HEK293 (cell line): Measurements from ENCODE around the gene PROCA1.

Experiments used
- BCL11A ChIP-seq: fragments of 450-650 bp; formaldehyde crosslinking; IDR thresholded peaks from 2 replicates; pipeline ENCODE4 v1.5.1; 2016; ENCODE audit warnings: low read depth, missing biosample characterization, missing genetic modification characterization
- GLI4 ChIP-seq: fragments of 450-650 bp; formaldehyde crosslinking; IDR thresholded peaks from 2 replicates; pipeline ENCODE4 v1.5.1; 2016; ENCODE audit warnings: missing biosample characterization, missing genetic modification characterization
- HIC1 ChIP-seq: fragments of 450-650 bp; formaldehyde crosslinking; IDR thresholded peaks from 2 replicates; pipeline ENCODE4 v1.5.1; 2016; ENCODE audit warnings: missing biosample characterization, missing genetic modification characterization
- HOXA7 ChIP-seq: sonication (generic); formaldehyde crosslinking; IDR thresholded peaks from 2 replicates; pipeline ENCODE4 v1.8.1; 2022; ENCODE audit warnings: missing genetic modification reagents, borderline replicate concordance
- IKZF3 ChIP-seq: fragments of 450-650 bp; IDR thresholded peaks from 2 replicates; pipeline ENCODE4 v1.5.0; 2018; ENCODE audit warnings: missing biosample characterization, mild to moderate bottlenecking, missing genetic modification characterization, moderate library complexity
- KLF7 ChIP-seq: fragments of 450-650 bp; formaldehyde crosslinking; IDR thresholded peaks from 2 replicates; pipeline ENCODE4 v1.5.1; 2016; ENCODE audit warnings: missing biosample characterization, missing genetic modification characterization, borderline replicate concordance
- MZF1 ChIP-seq: fragments of 450-650 bp; formaldehyde crosslinking; IDR thresholded peaks from 2 replicates; pipeline ENCODE4 v1.5.1; 2017; ENCODE audit warnings: missing biosample characterization, missing genetic modification characterization, borderline replicate concordance
- OSR2 ChIP-seq: fragments of 450-650 bp; formaldehyde crosslinking; IDR thresholded peaks from 2 replicates; pipeline ENCODE4 v1.5.1; 2016; ENCODE audit warnings: missing biosample characterization, missing genetic modification characterization
- OVOL3 ChIP-seq: fragments of 450-650 bp; formaldehyde crosslinking; IDR thresholded peaks from 2 replicates; pipeline ENCODE4 v1.5.1; 2016; ENCODE audit warnings: missing biosample characterization, missing genetic modification characterization
- SETDB1 ChIP-seq: IDR thresholded peaks from one replicate; pipeline ENCODE4 v1.6.1; 2017; ENCODE audit warnings: mild to moderate bottlenecking, low read length, moderate library complexity, mixed read lengths; ENCODE audit not compliant: insufficient read length
- YY2 ChIP-seq: fragments of 450-650 bp; formaldehyde crosslinking; IDR thresholded peaks from 2 replicates; pipeline ENCODE4 v1.5.1; 2016; ENCODE audit warnings: missing biosample characterization, missing genetic modification characterization
- ZFP3 ChIP-seq: fragments of 450-650 bp; formaldehyde crosslinking; IDR thresholded peaks from 2 replicates; pipeline ENCODE4 v1.5.1; 2016; ENCODE audit warnings: low read depth, missing biosample characterization, missing genetic modification characterization
- ZNF114 ChIP-seq: fragments of 450-650 bp; formaldehyde crosslinking; IDR thresholded peaks from 2 replicates; pipeline ENCODE4 v1.5.0; 2017; ENCODE audit warnings: missing biosample characterization, missing genetic modification characterization
- ZNF221 ChIP-seq: fragments of 450-650 bp; formaldehyde crosslinking; IDR thresholded peaks from 2 replicates; pipeline ENCODE4 v1.5.1; 2017; ENCODE audit warnings: missing biosample characterization, missing genetic modification characterization, borderline replicate concordance
- ZNF24 ChIP-seq: fragments of 450-650 bp; formaldehyde crosslinking; IDR thresholded peaks from 2 replicates; pipeline ENCODE4 v1.5.1; 2016; ENCODE audit warnings: missing biosample characterization, missing genetic modification characterization
- ZNF324 ChIP-seq: fragments of 450-650 bp; formaldehyde crosslinking; IDR thresholded peaks from 2 replicates; pipeline ENCODE4 v1.5.1; 2016; ENCODE audit warnings: missing biosample characterization, missing genetic modification characterization
- ZNF335 ChIP-seq: fragments of 450-650 bp; formaldehyde crosslinking; conservative IDR thresholded peaks from 2 replicates; pipeline ENCODE4 v1.5.1; 2016; ENCODE audit warnings: missing biosample characterization, missing genetic modification characterization
- ZNF501 ChIP-seq: fragments of 450-650 bp; formaldehyde crosslinking; IDR thresholded peaks from 2 replicates; pipeline ENCODE4 v1.5.1; 2016; ENCODE audit warnings: missing biosample characterization, missing genetic modification characterization
- ZNF555 ChIP-seq: fragments of 450-650 bp; formaldehyde crosslinking; conservative IDR thresholded peaks from 2 replicates; pipeline ENCODE4 v1.5.1; 2017; ENCODE audit warnings: missing biosample characterization, mild to moderate bottlenecking, missing genetic modification characterization, inconsistent platforms
- ZNF558 ChIP-seq: fragments of 450-650 bp; formaldehyde crosslinking; IDR thresholded peaks from 2 replicates; pipeline ENCODE4 v1.5.1; 2016; ENCODE audit warnings: missing biosample characterization, missing genetic modification characterization
- ZNF561 ChIP-seq: fragments of 450-650 bp; IDR thresholded peaks from 2 replicates; pipeline ENCODE4 v1.5.1; 2018; ENCODE audit warnings: missing biosample characterization, missing genetic modification characterization, borderline replicate concordance
- ZNF600 ChIP-seq: fragments of 450-650 bp; formaldehyde crosslinking; IDR thresholded peaks from 2 replicates; pipeline ENCODE4 v1.5.1; 2016; ENCODE audit warnings: missing biosample characterization, missing genetic modification characterization
- ZNF610 ChIP-seq: fragments of 450-650 bp; formaldehyde crosslinking; IDR thresholded peaks from 2 replicates; pipeline ENCODE4 v1.5.1; 2016; ENCODE audit warnings: missing biosample characterization, missing genetic modification characterization, borderline replicate concordance
- ZNF629 ChIP-seq: fragments of 450-650 bp; formaldehyde crosslinking; IDR thresholded peaks from 2 replicates; pipeline ENCODE4 v1.5.1; 2017; ENCODE audit warnings: missing biosample characterization, missing genetic modification characterization
- ZNF654 ChIP-seq: fragments of 450-650 bp; formaldehyde crosslinking; IDR thresholded peaks from 2 replicates; pipeline ENCODE4 v1.5.1; 2016; ENCODE audit warnings: low read depth, missing biosample characterization, missing genetic modification characterization
- ZNF707 ChIP-seq: fragments of 450-650 bp; formaldehyde crosslinking; IDR thresholded peaks from 2 replicates; pipeline ENCODE4 v1.5.1; 2016; ENCODE audit warnings: missing biosample characterization, missing genetic modification characterization
- ZNF785 ChIP-seq: fragments of 450-650 bp; formaldehyde crosslinking; IDR thresholded peaks from 2 replicates; pipeline ENCODE4 v1.5.1; 2016; ENCODE audit warnings: missing biosample characterization, missing genetic modification characterization
- ZNF791 ChIP-seq: fragments of 450-650 bp; formaldehyde crosslinking; IDR thresholded peaks from 2 replicates; pipeline ENCODE4 v1.5.1; 2016; ENCODE audit warnings: missing biosample characterization, missing genetic modification characterization
- ZSCAN16 ChIP-seq: fragments of 450-650 bp; formaldehyde crosslinking; IDR thresholded peaks from 2 replicates; pipeline ENCODE4 v1.5.1; 2016; ENCODE audit warnings: missing biosample characterization, missing genetic modification characterization
- ZSCAN23 ChIP-seq: fragments of 450-650 bp; formaldehyde crosslinking; IDR thresholded peaks from 2 replicates; pipeline ENCODE4 v1.5.1; 2016; ENCODE audit warnings: missing biosample characterization, missing genetic modification characterization
- ZSCAN5A ChIP-seq: fragments of 450-650 bp; formaldehyde crosslinking; IDR thresholded peaks from 2 replicates; pipeline ENCODE4 v1.5.1; 2016; ENCODE audit warnings: missing biosample characterization, missing genetic modification characterization
- TF ChIP-seq, protein P1 (sequence below): fragments of 450-650 bp; formaldehyde crosslinking; IDR thresholded peaks from 2 replicates; pipeline ENCODE4 v1.5.1; 2016; ENCODE audit warnings: missing biosample characterization, missing genetic modification characterization
- TF ChIP-seq, protein P2 (sequence below): fragments of 450-650 bp; formaldehyde crosslinking; IDR thresholded peaks from 2 replicates; pipeline ENCODE4 v1.5.1; 2016; ENCODE audit warnings: missing biosample characterization, missing genetic modification characterization, borderline replicate concordance

Gene PROCA1

DNA sequence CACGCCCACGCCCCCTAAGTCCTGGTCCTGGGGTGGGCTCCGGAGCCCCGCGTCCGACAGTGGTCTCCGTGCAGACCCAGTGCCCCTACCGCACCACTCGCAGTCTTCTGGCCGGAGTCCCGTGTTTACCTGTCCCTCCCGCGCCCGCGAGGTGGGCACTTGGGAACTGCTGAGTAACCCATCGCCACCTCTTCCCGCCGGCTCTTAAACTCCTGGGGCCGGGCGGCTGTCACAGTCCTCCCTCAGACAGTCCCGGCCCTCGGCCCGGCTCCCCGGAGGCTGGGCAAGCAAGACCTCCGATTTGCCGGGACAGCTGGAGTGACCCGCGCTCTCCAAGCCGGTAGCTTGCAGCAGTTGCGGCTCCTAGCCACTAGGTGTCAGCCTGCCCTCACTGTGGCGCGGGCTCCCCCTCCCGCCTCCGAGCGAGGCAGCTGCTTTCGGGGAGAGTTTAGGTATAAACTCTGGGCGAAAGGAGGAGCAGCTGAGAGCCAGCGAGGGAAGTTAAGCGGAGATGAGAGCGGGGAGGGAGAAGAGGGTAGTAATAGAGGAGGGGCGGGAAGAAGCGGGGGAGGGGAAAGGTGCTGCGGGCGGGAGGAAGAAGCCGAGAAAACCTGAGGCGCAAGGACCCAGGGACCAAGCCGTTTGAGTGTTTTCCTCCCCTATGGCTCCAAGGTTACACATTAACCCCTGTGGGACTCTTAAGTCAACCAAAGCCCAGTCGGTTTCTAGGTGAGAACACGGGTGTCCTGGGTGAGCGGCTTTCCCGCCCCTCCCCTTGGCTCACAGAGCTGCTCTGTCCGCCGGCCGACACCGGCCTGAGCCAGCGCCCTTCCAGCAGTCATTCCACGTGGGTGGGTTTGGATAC is 15.2 kb upstream of the PROCA1 start (continued):
- TF ChIP-seq HIC1 (tag by site-specific recombination): peak; percentile 91
- TF ChIP-seq, protein P1, sequence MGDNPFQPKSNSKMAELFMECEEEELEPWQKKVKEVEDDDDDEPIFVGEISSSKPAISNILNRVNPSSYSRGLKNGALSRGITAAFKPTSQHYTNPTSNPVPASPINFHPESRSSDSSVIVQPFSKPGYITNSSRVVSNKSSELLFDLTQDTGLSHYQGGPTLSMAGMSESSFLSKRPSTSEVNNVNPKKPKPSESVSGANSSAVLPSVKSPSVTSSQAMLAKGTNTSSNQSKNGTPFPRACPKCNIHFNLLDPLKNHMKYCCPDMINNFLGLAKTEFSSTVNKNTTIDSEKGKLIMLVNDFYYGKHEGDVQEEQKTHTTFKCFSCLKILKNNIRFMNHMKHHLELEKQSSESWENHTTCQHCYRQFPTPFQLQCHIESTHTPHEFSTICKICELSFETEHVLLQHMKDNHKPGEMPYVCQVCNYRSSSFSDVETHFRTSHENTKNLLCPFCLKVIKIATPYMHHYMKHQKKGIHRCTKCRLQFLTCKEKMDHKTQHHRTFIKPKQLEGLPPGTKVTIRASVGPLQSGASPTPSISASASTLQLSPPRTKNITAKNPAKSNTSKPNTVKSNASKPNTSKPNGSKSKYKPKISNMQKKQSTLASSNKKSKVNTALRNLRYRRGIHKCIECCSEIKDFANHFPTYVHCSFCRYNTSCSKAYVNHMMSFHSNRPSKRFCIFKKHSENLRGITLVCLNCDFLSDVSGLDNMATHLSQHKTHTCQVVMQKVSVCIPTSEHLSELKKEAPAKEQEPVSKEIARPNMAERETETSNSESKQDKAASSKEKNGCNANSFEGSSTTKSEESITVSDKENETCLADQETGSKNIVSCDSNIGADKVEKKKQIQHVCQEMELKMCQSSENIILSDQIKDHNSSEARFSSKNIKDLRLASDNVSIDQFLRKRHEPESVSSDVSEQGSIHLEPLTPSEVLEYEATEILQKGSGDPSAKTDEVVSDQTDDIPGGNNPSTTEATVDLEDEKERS: no peak
- TF ChIP-seq, protein P2, sequence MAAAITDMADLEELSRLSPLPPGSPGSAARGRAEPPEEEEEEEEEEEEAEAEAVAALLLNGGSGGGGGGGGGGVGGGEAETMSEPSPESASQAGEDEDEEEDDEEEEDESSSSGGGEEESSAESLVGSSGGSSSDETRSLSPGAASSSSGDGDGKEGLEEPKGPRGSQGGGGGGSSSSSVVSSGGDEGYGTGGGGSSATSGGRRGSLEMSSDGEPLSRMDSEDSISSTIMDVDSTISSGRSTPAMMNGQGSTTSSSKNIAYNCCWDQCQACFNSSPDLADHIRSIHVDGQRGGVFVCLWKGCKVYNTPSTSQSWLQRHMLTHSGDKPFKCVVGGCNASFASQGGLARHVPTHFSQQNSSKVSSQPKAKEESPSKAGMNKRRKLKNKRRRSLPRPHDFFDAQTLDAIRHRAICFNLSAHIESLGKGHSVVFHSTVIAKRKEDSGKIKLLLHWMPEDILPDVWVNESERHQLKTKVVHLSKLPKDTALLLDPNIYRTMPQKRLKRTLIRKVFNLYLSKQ (tag by site-specific recombination): no peak
- TF ChIP-seq OSR2 (tag by site-specific recombination): 0 out of 2 replicates have a peak, but pooled peaks have one; percentile 18
- TF ChIP-seq ZNF335 (tag by site-specific recombination): peak; percentile 80
- no peak for TF ChIP-seq ZNF707
- TF ChIP-seq ZNF558 (tag by site-specific recombination): no peak
- TF ChIP-seq YY2 (tag by site-specific recombination): no peak
- peak; percentile 50 for TF ChIP-seq ZNF501 (tag by site-specific recombination)
- no peak for TF ChIP-seq SETDB1
- no peak for TF ChIP-seq ZNF785 (tag by site-specific recombination)
- TF ChIP-seq ZFP3 (tag by site-specific recombination): no peak
- peak; percentile 43; the same call in 1 of the 2 replicates for TF ChIP-seq ZNF561 (tag by site-specific recombination)
- TF ChIP-seq ZNF610 (tag by site-specific recombination): peak; percentile 29; the same call in 1 of the 2 replicates
- no peak for TF ChIP-seq ZSCAN5A
- TF ChIP-seq ZNF791 (tag by site-specific recombination): no peak
- no peak for TF ChIP-seq ZNF114 (tag by site-specific recombination)
- peak; percentile 32 for TF ChIP-seq ZNF324 (tag by site-specific recombination)
- no peak for TF ChIP-seq OVOL3 (tag by site-specific recombination)
- peak; percentile 100 for TF ChIP-seq ZNF654 (tag by site-specific recombination)
- peak; percentile 93 for TF ChIP-seq BCL11A (tag by site-specific recombination)
- TF ChIP-seq ZNF221 (tag by site-specific recombination): no peak
- peak; percentile 65; the same call in 1 of the 2 replicates for TF ChIP-seq ZNF24 (tag by site-specific recombination)
- no peak for TF ChIP-seq HOXA7 (CRISPR knock-in tag)
- peak; percentile 12; the same call in 1 of the 2 replicates for TF ChIP-seq ZSCAN16 (tag by site-specific recombination)
- peak; percentile 95 for TF ChIP-seq IKZF3 (tag by site-specific recombination)
- TF ChIP-seq ZSCAN23 (tag by site-specific recombination): 0 out of 2 replicates have a peak, but pooled peaks have one; percentile 29
- peak; percentile 81; the same call in 1 of the 2 replicates for TF ChIP-seq KLF7
- TF ChIP-seq ZNF629: peak; percentile 79
- no peak for TF ChIP-seq GLI4 (tag by site-specific recombination)
- no peak for TF ChIP-seq ZNF555
- peak; percentile 84 for TF ChIP-seq MZF1 (tag by site-specific recombination)
- TF ChIP-seq ZNF600: peak; percentile 74
